Measurements from ENCODE around the gene PCDHGC3.
"Not testable (repeated sequence)": the region's sequence is repeated elsewhere in the genome, so short reads cannot be mapped to it uniquely, and the experiment has no call there.

PCDHGC3 gene

DNA sequence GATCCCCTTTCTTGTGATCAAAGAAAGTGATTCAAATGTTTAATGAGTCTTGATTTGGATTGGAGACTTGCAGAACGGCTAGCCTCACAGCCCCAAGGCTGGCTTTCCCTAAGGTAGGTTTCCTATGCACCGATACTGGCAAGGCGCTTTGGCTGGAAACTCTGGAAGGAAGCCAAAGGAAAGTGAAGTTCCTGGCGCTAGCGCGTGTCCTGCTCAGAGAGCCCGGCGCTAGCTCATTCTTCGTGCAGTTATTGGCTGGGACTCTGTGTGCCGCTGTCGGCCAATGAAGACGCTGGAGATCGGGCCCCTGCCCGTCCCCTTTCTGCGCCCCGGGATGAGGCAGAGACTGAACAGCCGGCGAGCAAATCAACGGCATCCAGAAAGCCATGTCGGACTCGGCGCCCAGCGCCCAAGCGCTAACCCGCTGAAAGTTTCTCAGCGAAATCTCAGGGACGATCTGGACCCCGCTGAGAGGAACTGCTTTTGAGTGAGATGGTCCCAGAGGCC lies at the start of gene PCDHGC3:
Gene PCDHGC3, plus strand, starts transcription at position 342 of the 507 bp plus-strand sequence. Its CDS starts 151 bp downstream, at position 493.
- DNase-seq = peak; percentile 97

DNA sequence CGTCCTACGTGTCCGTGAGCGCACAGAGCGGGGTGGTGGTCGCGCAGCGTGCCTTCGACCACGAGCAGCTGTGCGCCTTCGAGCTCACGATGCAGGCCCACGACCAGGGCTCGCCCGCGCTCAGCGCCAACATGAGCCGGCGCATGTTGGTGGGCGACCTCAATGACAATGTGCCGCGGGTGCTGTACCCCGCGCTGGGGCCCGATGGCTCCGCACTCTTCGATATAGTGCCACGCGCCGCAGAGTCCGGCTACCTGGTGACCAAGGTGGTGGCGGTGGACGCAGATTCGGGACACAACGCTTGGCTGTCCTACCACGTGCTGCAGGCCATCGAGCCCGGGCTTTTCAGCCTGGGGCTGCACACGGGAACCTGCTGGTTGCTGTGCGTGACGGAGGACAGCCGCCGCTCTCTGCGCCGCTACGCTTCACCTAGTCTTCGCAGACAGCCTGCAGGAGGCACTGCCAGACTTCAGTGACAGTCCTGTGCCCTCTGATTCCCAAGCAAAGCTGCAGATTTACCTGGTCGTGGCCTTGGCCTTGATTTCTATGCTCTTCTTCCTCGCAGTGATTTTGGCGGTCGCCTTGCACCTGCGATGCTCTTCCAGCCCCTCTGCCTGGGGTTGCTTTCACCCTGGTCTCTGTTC lies 47.9 kb upstream of the PCDHGC3 start:
- DNase-seq = no peak

DNA sequence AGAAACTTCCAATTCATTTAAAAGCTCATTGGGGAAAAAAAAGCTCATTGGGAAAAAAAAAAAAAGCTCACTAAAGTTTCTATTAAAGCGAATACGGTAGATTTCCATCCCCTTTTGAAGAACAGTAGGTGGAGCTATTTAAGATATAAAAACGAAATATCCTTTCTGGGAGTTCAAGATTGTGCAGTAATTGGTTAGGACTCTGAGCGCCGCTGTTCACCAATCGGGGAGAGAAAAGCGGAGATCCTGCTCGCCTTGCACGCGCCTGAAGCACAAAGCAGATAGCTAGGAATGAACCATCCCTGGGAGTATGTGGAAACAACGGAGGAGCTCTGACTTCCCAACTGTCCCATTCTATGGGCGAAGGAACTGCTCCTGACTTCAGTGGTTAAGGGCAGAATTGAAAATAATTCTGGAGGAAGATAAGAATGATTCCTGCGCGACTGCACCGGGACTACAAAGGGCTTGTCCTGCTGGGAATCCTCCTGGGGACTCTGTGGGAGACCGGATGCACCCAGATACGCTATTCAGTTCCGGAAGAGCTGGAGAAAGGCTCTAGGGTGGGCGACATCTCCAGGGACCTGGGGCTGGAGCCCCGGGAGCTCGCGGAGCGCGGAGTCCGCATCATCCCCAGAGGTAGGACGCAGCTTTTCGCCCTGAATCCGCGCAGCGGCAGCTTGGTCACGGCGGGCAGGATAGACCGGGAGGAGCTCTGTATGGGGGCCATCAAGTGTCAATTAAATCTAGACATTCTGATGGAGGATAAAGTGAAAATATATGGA lies 45.2 kb upstream of the PCDHGC3 start, which contains the start of gene PCDHGA12:
Gene PCDHGA12, plus strand, starts transcription at position 176 of the 782 bp plus-strand sequence. Its CDS starts 253 bp downstream, at position 429.
- peak; percentile 79 for DNase-seq

DNA sequence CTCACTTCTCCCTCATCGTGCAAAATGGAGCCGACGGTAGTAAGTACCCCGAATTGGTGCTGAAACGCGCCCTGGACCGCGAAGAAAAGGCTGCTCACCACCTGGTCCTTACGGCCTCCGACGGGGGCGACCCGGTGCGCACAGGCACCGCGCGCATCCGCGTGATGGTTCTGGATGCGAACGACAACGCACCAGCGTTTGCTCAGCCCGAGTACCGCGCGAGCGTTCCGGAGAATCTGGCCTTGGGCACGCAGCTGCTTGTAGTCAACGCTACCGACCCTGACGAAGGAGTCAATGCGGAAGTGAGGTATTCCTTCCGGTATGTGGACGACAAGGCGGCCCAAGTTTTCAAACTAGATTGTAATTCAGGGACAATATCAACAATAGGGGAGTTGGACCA lies 44.5 kb upstream of the PCDHGC3 start:
- no peak for DNase-seq

DNA sequence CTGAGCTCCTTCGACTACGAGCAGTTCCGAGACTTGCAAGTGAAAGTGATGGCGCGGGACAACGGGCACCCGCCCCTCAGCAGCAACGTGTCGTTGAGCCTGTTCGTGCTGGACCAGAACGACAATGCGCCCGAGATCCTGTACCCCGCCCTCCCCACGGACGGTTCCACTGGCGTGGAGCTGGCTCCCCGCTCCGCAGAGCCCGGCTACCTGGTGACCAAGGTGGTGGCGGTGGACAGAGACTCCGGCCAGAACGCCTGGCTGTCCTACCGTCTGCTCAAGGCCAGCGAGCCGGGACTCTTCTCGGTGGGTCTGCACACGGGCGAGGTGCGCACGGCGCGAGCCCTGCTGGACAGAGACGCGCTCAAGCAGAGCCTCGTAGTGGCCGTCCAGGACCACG lies 43.5 kb upstream of the PCDHGC3 start:
- not testable (repeated sequence) for DNase-seq

DNA sequence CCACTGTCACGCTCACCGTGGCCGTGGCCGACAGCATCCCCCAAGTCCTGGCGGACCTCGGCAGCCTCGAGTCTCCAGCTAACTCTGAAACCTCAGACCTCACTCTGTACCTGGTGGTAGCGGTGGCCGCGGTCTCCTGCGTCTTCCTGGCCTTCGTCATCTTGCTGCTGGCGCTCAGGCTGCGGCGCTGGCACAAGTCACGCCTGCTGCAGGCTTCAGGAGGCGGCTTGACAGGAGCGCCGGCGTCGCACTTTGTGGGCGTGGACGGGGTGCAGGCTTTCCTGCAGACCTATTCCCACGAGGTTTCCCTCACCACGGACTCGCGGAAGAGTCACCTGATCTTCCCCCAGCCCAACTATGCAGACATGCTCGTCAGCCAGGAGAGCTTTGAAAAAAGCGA lies 43.0 kb upstream of the PCDHGC3 start:
- not testable (repeated sequence) for DNase-seq

DNA sequence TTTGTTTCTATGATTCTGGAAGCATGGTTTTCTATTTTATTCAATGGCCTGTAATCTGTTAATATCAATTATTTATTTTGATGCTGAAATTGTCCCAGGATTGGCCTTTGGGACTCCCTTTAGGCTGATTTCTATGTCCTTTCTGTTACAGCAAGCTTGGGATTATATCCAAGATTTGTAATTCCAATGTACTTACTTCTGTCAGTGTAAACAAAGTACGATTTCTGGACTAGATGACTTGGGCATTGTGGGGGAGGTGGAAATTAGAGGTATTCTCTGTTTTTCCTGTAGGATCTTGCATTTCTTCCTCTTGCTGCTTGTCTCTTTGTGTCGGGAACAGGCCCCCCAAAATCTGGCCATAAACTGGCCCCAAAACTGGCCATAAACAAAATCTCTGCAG lies 41.8 kb upstream of the PCDHGC3 start:
- peak; percentile 24 for DNase-seq

DNA sequence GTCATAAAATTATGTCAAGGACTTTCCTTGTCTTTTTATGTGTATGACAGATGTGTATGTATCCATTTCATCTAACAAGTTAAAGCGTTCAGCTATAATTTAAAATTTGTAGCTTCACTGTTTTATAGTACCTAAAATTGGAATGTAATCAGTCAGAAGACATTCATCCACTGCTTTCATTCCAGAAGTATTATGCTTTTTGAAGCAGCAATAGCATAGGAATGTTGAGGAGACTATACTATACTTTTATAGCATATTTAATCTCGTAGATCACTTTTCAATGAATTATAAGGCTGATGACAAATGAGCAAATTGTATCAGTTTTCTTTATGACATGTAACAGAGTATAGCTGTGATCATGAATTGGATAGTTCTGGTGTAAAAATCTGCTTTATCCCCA lies 38.5 kb upstream of the PCDHGC3 start:
- DNase-seq = peak; percentile 39

DNA sequence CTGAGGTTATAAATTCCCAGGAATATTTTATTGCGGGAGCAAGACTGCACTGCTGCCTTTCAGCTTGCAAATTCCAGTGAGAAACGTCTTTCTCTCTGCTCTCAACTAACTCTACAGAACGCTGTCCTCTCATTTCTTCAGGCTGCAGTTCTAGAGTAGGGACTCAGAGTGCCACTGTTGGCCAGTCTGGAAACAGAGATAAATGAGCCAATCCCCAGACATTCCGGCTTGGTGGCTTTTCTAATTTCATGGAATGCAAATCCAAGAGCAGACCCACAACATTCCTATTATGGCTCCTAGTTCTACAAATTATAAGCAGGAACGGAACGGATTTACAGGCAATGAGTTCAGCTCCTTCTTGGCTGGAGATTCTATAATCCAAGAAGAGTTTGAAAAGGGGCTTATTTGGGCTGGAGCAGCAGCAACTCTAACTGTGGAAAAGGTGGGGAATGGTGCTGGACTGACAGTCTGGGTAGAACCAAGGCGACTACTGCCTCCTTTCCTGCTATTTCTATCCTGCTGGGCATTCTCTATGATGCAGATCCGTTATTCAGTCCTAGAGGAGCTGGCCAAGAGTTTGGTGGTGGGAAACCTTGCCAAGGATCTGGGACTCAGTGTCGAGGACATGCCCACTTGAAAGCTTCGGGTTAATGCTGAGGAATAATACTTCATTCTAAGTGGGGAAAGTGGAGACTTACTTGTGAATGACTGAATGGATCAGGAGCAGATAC lies 36.2 kb upstream of the PCDHGC3 start:
- no peak for DNase-seq

DNA sequence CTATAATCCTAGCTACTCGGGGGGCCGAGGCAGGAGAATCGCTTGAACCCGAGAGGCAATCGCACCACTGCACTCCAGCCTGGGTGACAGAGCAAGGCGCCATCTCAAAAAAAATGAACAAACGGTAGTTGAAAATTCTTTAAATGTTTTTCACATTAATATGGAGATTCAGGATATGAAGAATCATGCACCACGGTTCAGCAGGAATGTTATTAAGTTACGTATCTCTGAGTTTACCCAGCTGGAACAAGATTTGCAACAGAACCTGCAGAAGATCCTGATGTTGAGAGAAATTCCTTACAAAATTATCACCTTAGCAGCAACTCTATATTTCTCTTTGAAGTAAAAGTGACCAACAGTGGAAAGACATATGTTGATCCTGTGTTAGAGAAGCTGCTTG lies 35.4 kb upstream of the PCDHGC3 start:
- no peak for DNase-seq

DNA sequence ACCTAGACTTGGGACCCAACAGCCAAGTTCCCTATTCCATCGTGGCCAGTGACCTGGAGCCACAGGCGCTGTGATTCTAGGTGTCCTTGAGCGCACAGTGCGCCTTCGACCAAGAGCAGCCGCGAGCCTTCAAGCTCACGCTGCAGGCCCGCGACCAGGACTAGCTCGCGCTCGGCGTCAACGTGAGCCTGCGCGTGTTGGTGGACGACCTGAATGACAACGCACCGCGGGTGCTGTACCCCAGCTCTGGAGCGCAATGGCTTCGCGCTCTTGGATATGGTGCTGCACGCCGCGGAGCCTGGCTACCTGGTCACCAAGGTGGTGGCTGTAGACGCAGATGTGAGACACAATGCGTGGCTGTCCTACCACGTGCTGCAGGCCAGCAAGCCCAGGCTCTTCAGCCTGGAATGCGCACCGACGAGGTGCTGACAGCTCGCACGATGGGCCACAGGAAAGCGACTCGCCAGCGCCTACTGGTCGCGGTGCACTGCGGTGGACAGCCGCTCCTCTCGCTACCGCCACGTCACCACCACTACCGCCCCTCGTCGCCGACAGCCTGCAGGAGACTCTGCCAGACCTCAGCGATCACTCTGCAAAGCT lies 34.1 kb upstream of the PCDHGC3 start:
- DNase-seq = no peak

DNA sequence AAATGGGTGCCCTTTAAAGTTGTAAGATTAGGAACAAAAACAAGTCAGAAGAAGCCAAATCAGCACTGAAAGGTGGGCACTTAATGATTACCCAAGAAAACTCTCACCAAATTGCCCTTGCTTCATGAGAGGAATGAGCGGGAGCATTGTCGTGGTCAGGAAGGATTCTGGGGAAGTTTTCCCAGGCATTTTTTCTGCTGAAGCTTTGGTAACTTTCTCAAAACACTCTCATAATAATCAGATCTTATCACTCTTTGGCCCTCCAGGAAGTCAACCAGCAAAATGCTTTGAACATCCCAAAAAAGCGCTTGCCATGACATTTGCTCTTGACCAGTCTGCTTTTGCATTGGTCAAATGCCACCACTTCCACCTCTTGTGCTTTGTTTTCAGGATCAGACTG lies 10.4 kb upstream of the PCDHGC3 start:
- DNase-seq = no peak

DNA sequence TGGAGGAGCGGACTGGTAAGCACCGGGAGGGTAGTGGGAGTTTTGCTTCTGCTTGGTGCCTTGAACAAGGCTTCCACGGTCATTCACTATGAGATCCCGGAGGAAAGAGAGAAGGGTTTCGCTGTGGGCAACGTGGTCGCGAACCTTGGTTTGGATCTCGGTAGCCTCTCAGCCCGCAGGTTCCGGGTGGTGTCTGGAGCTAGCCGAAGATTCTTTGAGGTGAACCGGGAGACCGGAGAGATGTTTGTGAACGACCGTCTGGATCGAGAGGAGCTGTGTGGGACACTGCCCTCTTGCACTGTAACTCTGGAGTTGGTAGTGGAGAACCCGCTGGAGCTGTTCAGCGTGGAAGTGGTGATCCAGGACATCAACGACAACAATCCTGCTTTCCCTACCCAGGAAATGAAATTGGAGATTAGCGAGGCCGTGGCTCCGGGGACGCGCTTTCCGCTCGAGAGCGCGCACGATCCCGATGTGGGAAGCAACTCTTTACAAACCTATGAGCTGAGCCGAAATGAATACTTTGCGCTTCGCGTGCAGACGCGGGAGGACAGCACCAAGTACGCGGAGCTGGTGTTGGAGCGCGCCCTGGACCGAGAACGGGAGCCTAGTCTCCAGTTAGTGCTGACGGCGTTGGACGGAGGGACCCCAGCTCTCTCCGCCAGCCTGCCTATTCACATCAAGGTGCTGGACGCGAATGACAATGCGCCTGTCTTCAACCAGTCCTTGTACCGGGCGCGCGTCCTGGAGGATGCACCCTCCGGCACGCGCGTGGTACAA lies 556 bp downstream of the PCDHGC3 start:
- DNase-seq = peak; percentile 76

DNA sequence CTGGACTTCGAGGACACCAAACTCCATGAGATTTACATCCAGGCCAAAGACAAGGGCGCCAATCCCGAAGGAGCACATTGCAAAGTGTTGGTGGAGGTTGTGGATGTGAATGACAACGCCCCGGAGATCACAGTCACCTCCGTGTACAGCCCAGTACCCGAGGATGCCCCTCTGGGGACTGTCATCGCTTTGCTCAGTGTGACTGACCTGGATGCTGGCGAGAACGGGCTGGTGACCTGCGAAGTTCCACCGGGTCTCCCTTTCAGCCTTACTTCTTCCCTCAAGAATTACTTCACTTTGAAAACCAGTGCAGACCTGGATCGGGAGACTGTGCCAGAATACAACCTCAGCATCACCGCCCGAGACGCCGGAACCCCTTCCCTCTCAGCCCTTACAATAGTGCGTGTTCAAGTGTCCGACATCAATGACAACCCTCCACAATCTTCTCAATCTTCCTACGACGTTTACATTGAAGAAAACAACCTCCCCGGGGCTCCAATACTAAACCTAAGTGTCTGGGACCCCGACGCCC lies 1.3 kb downstream of the PCDHGC3 start:
- DNase-seq = no peak

DNA sequence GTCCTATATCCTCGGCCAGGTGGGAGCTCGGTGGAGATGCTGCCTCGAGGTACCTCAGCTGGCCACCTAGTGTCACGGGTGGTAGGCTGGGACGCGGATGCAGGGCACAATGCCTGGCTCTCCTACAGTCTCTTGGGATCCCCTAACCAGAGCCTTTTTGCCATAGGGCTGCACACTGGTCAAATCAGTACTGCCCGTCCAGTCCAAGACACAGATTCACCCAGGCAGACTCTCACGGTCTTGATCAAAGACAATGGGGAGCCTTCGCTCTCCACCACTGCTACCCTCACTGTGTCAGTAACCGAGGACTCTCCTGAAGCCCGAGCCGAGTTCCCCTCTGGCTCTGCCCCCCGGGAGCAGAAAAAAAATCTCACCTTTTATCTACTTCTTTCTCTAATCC lies 2.0 kb downstream of the PCDHGC3 start:
- DNase-seq = no peak

DNA sequence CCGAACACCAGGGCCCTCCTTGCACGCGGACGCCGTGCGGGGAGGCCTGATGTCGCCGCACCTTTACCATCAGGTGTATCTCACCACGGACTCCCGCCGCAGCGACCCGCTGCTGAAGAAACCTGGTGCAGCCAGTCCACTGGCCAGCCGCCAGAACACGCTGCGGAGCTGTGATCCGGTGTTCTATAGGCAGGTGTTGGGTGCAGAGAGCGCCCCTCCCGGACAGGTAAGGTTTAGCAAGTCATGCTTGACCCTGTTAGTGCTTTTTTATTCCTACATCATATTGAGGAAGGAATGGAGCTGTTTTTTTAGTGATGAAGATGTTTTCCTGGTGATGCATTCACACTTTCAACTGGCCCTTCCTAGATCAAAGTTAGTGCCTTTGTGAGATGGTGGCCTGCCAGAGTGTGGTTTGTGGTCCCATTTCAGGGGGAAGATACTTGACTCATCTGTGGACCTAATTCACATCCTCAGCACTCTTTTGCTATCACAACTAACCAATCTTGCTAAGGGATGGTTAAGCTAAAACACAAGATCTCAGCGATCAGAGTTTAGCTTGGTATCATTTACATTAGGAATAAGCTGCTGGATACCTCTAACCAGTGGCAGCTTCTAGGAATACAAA lies 2.7 kb downstream of the PCDHGC3 start:
- no peak for DNase-seq

DNA sequence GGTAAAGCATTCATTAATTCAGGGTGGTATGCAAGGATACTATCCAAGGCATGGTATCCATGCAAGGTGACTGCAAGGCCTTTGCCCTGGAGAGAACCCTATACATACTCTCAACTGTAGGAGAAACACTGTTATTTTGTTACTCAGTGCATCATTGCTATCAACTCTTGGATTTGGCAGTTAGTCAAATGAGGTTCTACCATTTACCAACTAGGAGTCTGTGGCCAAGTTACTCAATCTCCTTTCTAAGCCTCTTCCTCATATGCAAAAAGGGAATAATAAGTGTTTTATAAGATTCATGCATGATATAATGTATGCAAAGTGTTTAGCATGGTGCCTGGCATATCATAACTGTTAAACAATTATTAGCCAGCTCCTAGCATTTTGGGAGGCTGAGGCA lies 4.0 kb downstream of the PCDHGC3 start:
- no peak for DNase-seq

DNA sequence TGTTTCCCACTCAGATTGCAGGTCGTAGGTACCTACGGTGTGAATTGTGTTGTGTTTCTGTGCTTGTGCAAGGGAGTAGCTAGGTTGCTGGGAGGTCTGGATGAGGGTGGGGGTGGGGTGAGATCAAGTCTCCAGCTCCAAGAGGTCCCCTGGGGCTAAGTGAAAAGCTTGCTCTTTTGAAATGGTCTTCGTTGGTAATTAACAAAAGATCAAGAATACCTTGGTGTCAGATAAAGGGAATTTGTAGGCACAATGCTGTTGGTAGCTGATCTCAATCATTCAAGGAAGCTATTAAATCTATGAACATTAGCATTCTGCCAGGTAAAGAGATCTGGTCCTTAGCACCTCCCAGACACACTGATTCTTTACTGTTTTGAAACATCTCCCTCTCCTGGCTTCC lies 8.1 kb downstream of the PCDHGC3 start:
- no peak for DNase-seq

DNA sequence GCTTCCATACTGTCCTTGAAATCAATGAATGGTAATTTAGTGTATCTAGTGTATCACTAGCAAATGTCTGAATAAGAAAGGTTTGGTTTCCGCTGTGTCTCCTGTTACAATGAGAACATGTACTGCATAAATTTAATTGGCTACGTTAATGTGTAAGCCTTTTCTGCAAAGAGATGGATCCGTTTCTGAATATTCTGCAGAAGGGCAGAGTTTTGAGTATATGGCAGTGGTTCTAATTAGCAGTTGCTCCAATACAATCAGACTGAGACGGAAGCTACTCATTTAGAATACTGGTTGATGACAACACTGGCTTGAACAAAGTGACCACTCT lies 8.5 kb downstream of the PCDHGC3 start:
- no peak for DNase-seq

DNA sequence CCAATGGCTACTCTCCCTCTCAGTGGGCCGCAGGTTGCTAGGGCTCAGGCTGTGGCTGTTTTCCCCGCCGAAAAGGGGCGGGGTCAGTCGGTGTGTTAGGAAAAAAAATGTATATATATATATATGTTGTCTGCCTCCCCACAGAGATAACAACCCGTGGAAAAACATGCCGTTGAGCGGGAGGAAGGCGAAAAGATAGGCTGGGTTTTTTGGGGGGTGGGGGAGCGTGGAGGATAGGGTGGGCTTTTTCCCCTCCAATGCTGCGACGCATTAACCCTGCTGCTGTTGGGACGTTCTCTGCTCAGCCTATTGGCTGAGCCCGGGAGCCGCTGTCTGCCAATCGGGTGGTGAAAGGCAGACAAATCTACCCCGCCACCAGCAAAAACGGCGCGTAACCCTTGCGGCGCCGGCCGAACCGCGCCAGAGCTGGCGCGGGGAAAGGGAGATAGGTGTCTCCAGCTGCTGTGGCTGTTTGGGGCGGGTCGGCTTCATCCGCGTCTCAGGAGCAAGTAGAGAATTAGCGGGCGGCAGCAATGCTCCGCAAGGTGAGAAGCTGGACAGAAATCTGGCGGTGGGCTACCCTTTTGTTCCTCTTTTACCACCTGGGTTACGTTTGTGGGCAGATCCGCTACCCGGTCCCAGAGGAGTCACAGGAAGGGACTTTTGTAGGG lies 9.0 kb downstream of the PCDHGC3 start, which contains the start of gene PCDHGC4:
Gene PCDHGC4, plus strand, starts transcription at position 390 of the 671 bp plus-strand sequence. Its CDS starts 144 bp downstream, at position 534.
- DNase-seq = no peak
